Keratinocyte (primary cell): ENCODE results near the gene SLC6A3. TPM values are rescaled to one million over a fixed set of nuclear protein-coding genes. Genes with fewer than 3 reads are reported as not detected.

Experiments used
- DNase-seq: peaks from one replicate; pipeline ENCODE4 v3.0.0-alpha.2; 2011; ENCODE audit warnings: low read depth, missing footprints, low spot score
- FAIRE-seq: peaks from 2 replicates; lab custom pipeline; 2011; peaks lifted over from hg19 to GRCh38; lab: Jason Lieb, UNC
- H2AFZ ChIP-seq: 2 replicates; pipeline ENCODE4 v1.6.0; 2012; ENCODE audit warnings: low read length, control low read depth, inconsistent platforms; ENCODE audit not compliant: control insufficient read depth
- H3K27ac ChIP-seq: 2 replicates; pipeline ENCODE4 v1.5.1; 2011; ENCODE audit warnings: low read length; ENCODE audit not compliant: control insufficient read depth, insufficient read depth
- H3K27me3 ChIP-seq: 3 replicates; pipeline ENCODE4 v1.6.0; 2011; ENCODE audit warnings: low read length; ENCODE audit not compliant: control insufficient read depth, insufficient read depth; ENCODE audit errors: extremely low read depth
- H3K36me3 ChIP-seq, 2 experiments: 2 replicates in 1 of 2; 3 replicates in 1 of 2; pipeline ENCODE4 v1.5.1; 2011; ENCODE audit warnings: low read length in 2 of 2, mild to moderate bottlenecking in 1 of 2; ENCODE audit not compliant: control insufficient read depth in 2 of 2, insufficient read depth in 2 of 2; ENCODE audit errors: extremely low read depth in 1 of 2
- H3K4me1 ChIP-seq: 3 replicates; pipeline ENCODE4 v1.5.1; 2011; ENCODE audit warnings: low read length; ENCODE audit not compliant: control insufficient read depth, insufficient read depth; ENCODE audit errors: extremely low read depth
- H3K4me2 ChIP-seq: 3 replicates; pipeline ENCODE4 v1.6.0; 2011; ENCODE audit warnings: low read depth, low read length; ENCODE audit not compliant: control insufficient read depth, insufficient read depth; ENCODE audit errors: extremely low read depth
- H3K4me3 ChIP-seq, 3 experiments: fragments of 200-600 bp in 1 of 3; sonication (generic) in 1 of 3; 2 replicates in 2 of 3; 3 replicates in 1 of 3; pipeline ENCODE4 v1.5.1; 2011 to 2016; ENCODE audit warnings: low read length in 3 of 3, mild to moderate bottlenecking in 3 of 3, control low read depth in 2 of 3, inconsistent platforms in 1 of 3, low read depth in 1 of 3, mixed read lengths in 1 of 3, mixed run types in 1 of 3, moderate library complexity in 1 of 3; ENCODE audit not compliant: control insufficient read depth in 2 of 3, insufficient read depth in 2 of 3; ENCODE audit errors: extremely low read depth in 1 of 3
- H3K79me2 ChIP-seq: 2 replicates; pipeline ENCODE4 v1.6.0; 2012; ENCODE audit warnings: low read length; ENCODE audit not compliant: control insufficient read depth, insufficient read depth
- H3K9ac ChIP-seq: 3 replicates; pipeline ENCODE4 v1.6.0; 2011; ENCODE audit warnings: low read length; ENCODE audit not compliant: control insufficient read depth, insufficient read depth; ENCODE audit errors: extremely low read depth
- H3K9me1 ChIP-seq: 3 replicates; pipeline ENCODE4 v1.6.0; 2011; ENCODE audit warnings: low read length; ENCODE audit not compliant: control insufficient read depth, insufficient read depth; ENCODE audit errors: extremely low read depth
- H3K9me3 ChIP-seq: 2 replicates; pipeline ENCODE4 v1.5.1; 2012; ENCODE audit warnings: low read depth, low read length; ENCODE audit not compliant: control insufficient read depth
- H4K20me1 ChIP-seq: 3 replicates; pipeline ENCODE4 v1.6.0; 2011; ENCODE audit warnings: low read length; ENCODE audit not compliant: control insufficient read depth, insufficient read depth; ENCODE audit errors: extremely low read depth
- CTCF ChIP-seq, 3 experiments: IDR thresholded peaks in 1 of 3; conservative IDR thresholded peaks in 1 of 3; optimal IDR thresholded peaks in 1 of 3; 2 replicates in 2 of 3; 3 replicates in 1 of 3; pipeline versions ENCODE3 to v1.5.1; 2011; ENCODE audit warnings: low read length in 3 of 3, mild to moderate bottlenecking in 3 of 3, moderate library complexity in 2 of 3, control low read depth in 1 of 3, inconsistent platforms in 1 of 3; ENCODE audit not compliant: insufficient read depth in 2 of 3; ENCODE audit errors: extremely low read depth in 1 of 3
- EZH2 ChIP-seq: IDR thresholded peaks from one replicate; pipeline ENCODE4 v1.6.1; 2012; ENCODE audit warnings: inconsistent platforms, mild to moderate bottlenecking, low read length, moderate library complexity
- dilution Hi-C: fragments of 300-500 bp; cut with MboI; formaldehyde crosslinking; loops from one replicate; pipeline ENCODE4 v1.7.0; 2020; ENCODE audit warnings: low sequenced_read_pairs; ENCODE audit not compliant: extremely low pct_ligation_motif_present
- polyA plus RNA-seq, 5 experiments: library from polyadenylated mRNA; depleted of rRNA in 3 of 5; stranded (reverse) in 3 of 5; stranded (forward) in 1 of 5; unstranded in 1 of 5; fragments of >200 nt; gene quantifications; 1 replicate in 1 of 5; 2 replicates in 3 of 5; 3 replicates in 1 of 5; pipeline versions ENCODE4 v1.2.1 to v1.2.3, GENCODE V29; 2011 to 2012; ENCODE audit warnings: missing spikeins in 2 of 5, low read depth in 1 of 5, low replicate concordance in 1 of 5

The SLC6A3 gene
- polyA plus RNA-seq, 1 donor (not counting 4 experiments of a cell fraction or from before 2014, with no cell fraction given): 0.03 TPM

- Histone ChIP-seq H3K36me3 (no peaks in the 10 kb centered on the region), H3K27me3 (peaks cover under 1% of the 10 kb centered on the region), H3K4me1 (no peaks in the 10 kb centered on the region), H4K20me1 (no peaks in the 10 kb centered on the region), H3K4me2 (no peak overlapping the region), H2AFZ (no peak overlapping the region), H3K79me2 (no peaks in the 10 kb centered on the region), H3K9me3 (no peaks in the 10 kb centered on the region), H3K9me1 (no peaks in the 10 kb centered on the region), H3K27ac (no peak overlapping the region), H3K4me3 (no peak overlapping the region), H3K9ac (no peak overlapping the region)
- FAIRE-seq (no peak), DNase-seq (no peak)
- dilution Hi-C loops: no loop called here
- TF ChIP-seq EZH2: no peak
- TF ChIP-seq CTCF (optimal IDR thresholded peaks at IDR 0.05 in 1 of 3, IDR thresholded peaks at IDR 0.05 in 1 of 3, conservative IDR thresholded peaks at IDR 0.05 in 1 of 3; ENCODE audit: extremely low read depth in 1 of 3, insufficient read depth in 2 of 3, low read length in 3 of 3): no peak
These were observed 76.5 kb downstream of the SLC6A3 start for GRCh38 chr5:1368756-1369155.

- H3K27me3 ChIP-seq: peaks cover 6% of the 10 kb centered on the region
- H2AFZ ChIP-seq: no peak overlapping the region
- no peak for DNase-seq
- no peak overlapping the region for H3K9ac ChIP-seq
- H3K9me3 ChIP-seq: no peaks in the 10 kb centered on the region
- H3K27ac ChIP-seq: no peak overlapping the region
- H4K20me1 ChIP-seq: no peaks in the 10 kb centered on the region
- no peaks in the 10 kb centered on the region for H3K36me3 ChIP-seq
- no peak overlapping the region for H3K4me3 ChIP-seq
- H3K4me2 ChIP-seq: no peak overlapping the region
- no peaks in the 10 kb centered on the region for H3K4me1 ChIP-seq
- TF ChIP-seq EZH2: no peak
- no peak for TF ChIP-seq CTCF (optimal IDR thresholded peaks at IDR 0.05 in 1 of 3, IDR thresholded peaks at IDR 0.05 in 1 of 3, conservative IDR thresholded peaks at IDR 0.05 in 1 of 3; ENCODE audit: extremely low read depth in 1 of 3, insufficient read depth in 2 of 3, low read length in 3 of 3)
- dilution Hi-C loops: no loop called here
- no peak for FAIRE-seq
- no peaks in the 10 kb centered on the region for H3K9me1 ChIP-seq
- H3K79me2 ChIP-seq: no peaks in the 10 kb centered on the region
These were observed 77.0 kb downstream of the SLC6A3 start for GRCh38 chr5:1368236-1368635.
